Measurements from ENCODE around the gene CDKL2.

The CDKL2 gene

DNA sequence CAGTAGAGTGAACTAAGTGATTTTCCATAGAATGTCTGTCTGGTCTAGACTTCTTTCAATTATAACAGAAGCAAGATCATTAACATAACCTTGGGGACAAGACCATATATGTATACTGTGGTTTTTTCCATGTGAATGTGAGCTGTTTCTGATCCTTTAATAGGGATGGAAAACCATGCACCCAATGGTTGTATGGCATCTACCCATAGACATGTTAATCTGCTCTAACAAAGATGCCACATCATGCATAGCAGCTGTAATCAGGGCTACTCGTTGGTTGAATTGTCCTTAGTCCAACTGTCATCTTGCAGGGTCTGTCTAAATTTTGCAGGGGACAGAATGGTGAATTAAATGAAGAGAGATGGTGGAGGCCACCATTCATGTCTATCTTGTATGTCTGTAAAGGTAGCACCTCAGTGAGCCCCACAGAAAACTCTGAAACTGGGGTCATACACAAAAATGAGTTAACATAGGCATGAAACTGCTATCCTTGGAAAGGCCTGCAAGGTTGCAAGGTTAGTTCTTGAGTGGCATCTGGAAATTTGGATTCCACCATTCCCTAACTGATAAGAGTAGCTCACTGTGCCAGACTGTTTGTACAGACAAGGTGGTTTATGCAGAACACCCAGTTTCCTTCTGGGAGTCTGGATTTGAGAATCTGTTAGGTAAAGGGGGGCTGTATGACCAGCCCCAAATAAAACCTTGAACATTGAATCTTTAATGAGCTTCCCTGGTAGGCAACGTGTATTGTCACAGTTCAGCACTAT lies 99.6 kb downstream of the CDKL2 start:
- TF ChIP-seq CTCF (IDR thresholded peaks at IDR 0.05; ENCODE audit: low read depth, low read length) (no peak), MAX (IDR thresholded peaks at IDR 0.05; ENCODE audit: low read depth, low read length) (no peak), MYC (IDR thresholded peaks at IDR 0.05; ENCODE audit: low read depth, low read length) (no peak), POLR2A (IDR thresholded peaks at IDR 0.05; ENCODE audit: extremely low read depth, insufficient read length) (no peak)
- H3K4me3 ChIP-seq (ENCODE audit: low read depth, low read length) = no peak overlapping the region
- no peak for DNase-seq (ENCODE audit: low read depth)

All from NB4 (cell line).